PC-3 (cell line): ENCODE measurements around the gene DMTF1. TPM values are rescaled to one million over a fixed set of nuclear protein-coding genes. Genes with fewer than 3 reads are reported as not detected.

Experiments
- ATAC-seq: fragments of 200-7000 bp; cut with Tn5 transposase; 2 replicates; pipeline ENCODE4 v1.9.1; 2020; ENCODE audit warnings: mild to moderate bottlenecking, moderate library complexity
- BruUV-seq: library from RNA; stranded (reverse); fragments of 400-500 nt; replicated peaks from 2 replicates; lab custom pipeline; 2021; lab: Mats Ljungman, UMichigan
- CTCF ChIA-PET: fragments of 300-600 bp; sonication (Branson Sonifier 250); formaldehyde crosslinking; loops from one replicate; lab custom pipeline; 2022; ENCODE audit warnings: antibody characterized with exemption; lab: Charles Lee
- POLR2A ChIA-PET: fragments of 300-600 bp; sonication (Branson Sonifier 250); formaldehyde crosslinking; loops from one replicate; lab custom pipeline; 2022; ENCODE audit warnings: antibody characterized with exemption; ENCODE audit not compliant: unreplicated experiment; lab: Charles Lee
- DNase-seq: peaks from one replicate; pipeline ENCODE4 v3.0.0-alpha.2; 2015
- H2AFZ ChIP-seq: fragments of 300-600 bp; sonication (generic); 2 replicates; pipeline ENCODE4 v1.6.0; 2016; ENCODE audit warnings: antibody characterized with exemption, low read length
- H3F3A ChIP-seq: fragments of 300-600 bp; sonication (generic); one replicate; pipeline ENCODE4 v1.6.0; 2017; ENCODE audit warnings: antibody characterized with exemption, low read length, control low read depth, mild to moderate bottlenecking; ENCODE audit not compliant: unreplicated experiment
- H3K27ac ChIP-seq: fragments of 300-600 bp; sonication (generic); 2 replicates; pipeline ENCODE4 v1.5.1; 2016; ENCODE audit warnings: mild to moderate bottlenecking, low read length
- H3K27me3 ChIP-seq: fragments of 300-600 bp; sonication (generic); 2 replicates; pipeline ENCODE4 v1.6.1; 2016; ENCODE audit warnings: low read length, mixed read lengths
- H3K36me3 ChIP-seq: fragments of 300-600 bp; sonication (generic); 2 replicates; pipeline ENCODE4 v1.6.1; 2016; ENCODE audit warnings: low read depth, mixed run types, low read length, mixed read lengths
- H3K4me1 ChIP-seq: fragments of 300-600 bp; sonication (generic); 2 replicates; pipeline ENCODE4 v1.5.1; 2016; ENCODE audit warnings: low read length; ENCODE audit not compliant: insufficient read depth
- H3K4me2 ChIP-seq: fragments of 300-600 bp; sonication (generic); 2 replicates; pipeline ENCODE4 v1.6.0; 2016; ENCODE audit warnings: low read length
- H3K4me3 ChIP-seq: fragments of 300-600 bp; sonication (generic); 2 replicates; pipeline ENCODE4 v1.5.1; 2016; ENCODE audit warnings: mild to moderate bottlenecking, low read length, mixed read lengths
- H3K79me2 ChIP-seq: fragments of 300-600 bp; sonication (generic); 2 replicates; pipeline ENCODE4 v1.6.1; 2017; ENCODE audit warnings: low read length, mixed read lengths
- H3K9ac ChIP-seq: fragments of 300-600 bp; sonication (generic); 2 replicates; pipeline ENCODE4 v1.6.0; 2016; ENCODE audit warnings: mild to moderate bottlenecking, low read length
- H3K9me2 ChIP-seq: fragments of 300-600 bp; sonication (generic); replicated peaks from 2 replicates; pipeline ENCODE4 v1.6.1; 2016; ENCODE audit warnings: mixed run types, low read length, mixed read lengths
- H3K9me3 ChIP-seq: fragments of 300-600 bp; sonication (generic); 2 replicates; pipeline ENCODE4 v1.6.1; 2016; ENCODE audit warnings: low read length, mixed read lengths
- H4K20me1 ChIP-seq: fragments of 300-600 bp; sonication (generic); 2 replicates; pipeline ENCODE4 v1.6.1; 2016; ENCODE audit warnings: low read length, mixed read lengths
- EZH2 ChIP-seq: fragments of 300-600 bp; sonication (generic); IDR thresholded peaks from one replicate; pipeline ENCODE4 v1.6.1; 2017; ENCODE audit warnings: antibody characterized with exemption, mild to moderate bottlenecking, low read length; ENCODE audit not compliant: unreplicated experiment
- EZH2phosphoT487 ChIP-seq: fragments of 300-600 bp; sonication (generic); IDR thresholded peaks from 2 replicates; pipeline ENCODE4 v1.6.1; 2018; ENCODE audit warnings: mild to moderate bottlenecking, antibody characterized with exemption, low read length, borderline replicate concordance
- intact Hi-C: fragments of 100-400 bp; cut with micrococcal nuclease; formaldehyde crosslinking; loops from 2 replicates; pipeline ENCODE4 v1.9.0; 2023
- total RNA-seq: library from RNA; depleted of rRNA; stranded (reverse); fragments of >200 nt; gene quantifications from 2 replicates; pipeline ENCODE4 v1.2.3, GENCODE V29; 2014
- TF ChIP-seq, protein P1 (sequence below): fragments of 300-600 bp; sonication (generic); conservative IDR thresholded peaks from 2 replicates; pipeline ENCODE4 v1.5.1; 2017; ENCODE audit warnings: antibody characterized with exemption, low read depth, mild to moderate bottlenecking, low read length

DMTF1 gene
- total RNA-seq, 1 experiment from 2014 or later: 43.6 TPM

DNA sequence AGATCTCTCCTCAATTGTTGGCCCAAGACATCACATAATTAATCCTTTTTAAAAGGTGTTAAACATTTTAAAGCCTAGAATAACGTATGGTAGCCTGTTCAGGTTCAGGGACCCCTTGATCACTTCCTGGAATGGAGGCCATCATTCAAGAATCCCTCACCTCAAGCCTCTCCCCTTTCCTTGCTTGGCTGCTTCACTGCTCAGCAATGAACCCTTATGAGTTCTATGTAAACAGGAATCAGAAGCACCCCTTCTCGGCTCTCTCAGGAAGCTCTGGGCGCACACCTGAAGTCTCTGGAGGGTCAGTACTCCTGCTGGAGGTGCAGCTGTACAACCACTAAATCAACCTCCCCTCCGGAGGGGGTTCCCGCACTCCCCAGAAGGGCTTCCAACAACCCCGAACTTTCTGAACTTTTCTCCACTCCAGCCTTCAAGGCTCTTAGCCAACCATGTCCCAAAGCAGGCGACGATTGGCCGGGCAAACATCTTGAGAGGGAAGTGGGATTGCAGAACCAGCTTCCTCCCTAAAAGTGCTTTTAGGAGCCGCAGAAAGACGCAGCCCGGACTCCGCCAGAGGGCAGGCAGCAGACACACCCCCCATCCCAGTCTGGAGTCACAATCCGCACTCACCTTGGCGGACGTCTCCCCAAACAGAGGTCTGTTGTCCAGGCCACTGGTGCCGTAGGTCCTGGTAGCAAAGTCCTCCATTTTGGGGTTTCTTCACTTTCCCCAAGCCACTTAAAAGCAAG, 66.7 kb downstream of the DMTF1 start:
- Histone ChIP-seq H3K9me3 (no peaks in the 10 kb centered on the region), H4K20me1 (no peaks in the 10 kb centered on the region), H3K27ac (peak overlapping the region; percentile 14; the same call in 1 of the 2 replicates), H3K9me2 (no peaks in the 10 kb centered on the region), H3K4me1 (peaks cover 8% of the 10 kb centered on the region; the same call in 1 of the 2 replicates), H3K36me3 (no peaks in the 10 kb centered on the region), H3K4me3 (peak overlapping the region; percentile 94), H3K27me3 (no peaks in the 10 kb centered on the region), H2AFZ (peak overlapping the region; percentile 99), H3F3A (no peaks in the 10 kb centered on the region), H3K4me2 (peak overlapping the region; percentile 99), H3K79me2 (peaks cover 28% of the 10 kb centered on the region), H3K9ac (peak overlapping the region; percentile 86)
- POLR2A ChIA-PET: no interaction called here
- TF ChIP-seq EZH2 (no peak), EZH2phosphoT487 (no peak)
- TF ChIP-seq, protein P1, sequence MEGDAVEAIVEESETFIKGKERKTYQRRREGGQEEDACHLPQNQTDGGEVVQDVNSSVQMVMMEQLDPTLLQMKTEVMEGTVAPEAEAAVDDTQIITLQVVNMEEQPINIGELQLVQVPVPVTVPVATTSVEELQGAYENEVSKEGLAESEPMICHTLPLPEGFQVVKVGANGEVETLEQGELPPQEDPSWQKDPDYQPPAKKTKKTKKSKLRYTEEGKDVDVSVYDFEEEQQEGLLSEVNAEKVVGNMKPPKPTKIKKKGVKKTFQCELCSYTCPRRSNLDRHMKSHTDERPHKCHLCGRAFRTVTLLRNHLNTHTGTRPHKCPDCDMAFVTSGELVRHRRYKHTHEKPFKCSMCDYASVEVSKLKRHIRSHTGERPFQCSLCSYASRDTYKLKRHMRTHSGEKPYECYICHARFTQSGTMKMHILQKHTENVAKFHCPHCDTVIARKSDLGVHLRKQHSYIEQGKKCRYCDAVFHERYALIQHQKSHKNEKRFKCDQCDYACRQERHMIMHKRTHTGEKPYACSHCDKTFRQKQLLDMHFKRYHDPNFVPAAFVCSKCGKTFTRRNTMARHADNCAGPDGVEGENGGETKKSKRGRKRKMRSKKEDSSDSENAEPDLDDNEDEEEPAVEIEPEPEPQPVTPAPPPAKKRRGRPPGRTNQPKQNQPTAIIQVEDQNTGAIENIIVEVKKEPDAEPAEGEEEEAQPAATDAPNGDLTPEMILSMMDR: no peak; the same call in 1 of the 2 replicates
- CTCF ChIA-PET: interaction anchor here (0.6 kb wide), 1 partner anchor 66 kb away, joined by 3 read pairs; the partner anchor contains the start of gene DMTF1
- peak; percentile 45 for ATAC-seq
- TSS peak; percentile 24 for BruUV-seq
- intact Hi-C loops: loop anchor here (1.0 to 10.0 kb wide), 2 partner anchors 66 to 656 kb away; partner anchors contain the start of genes DBF4 and SLC25A40
- DNase-seq: peak; percentile 57

DNA sequence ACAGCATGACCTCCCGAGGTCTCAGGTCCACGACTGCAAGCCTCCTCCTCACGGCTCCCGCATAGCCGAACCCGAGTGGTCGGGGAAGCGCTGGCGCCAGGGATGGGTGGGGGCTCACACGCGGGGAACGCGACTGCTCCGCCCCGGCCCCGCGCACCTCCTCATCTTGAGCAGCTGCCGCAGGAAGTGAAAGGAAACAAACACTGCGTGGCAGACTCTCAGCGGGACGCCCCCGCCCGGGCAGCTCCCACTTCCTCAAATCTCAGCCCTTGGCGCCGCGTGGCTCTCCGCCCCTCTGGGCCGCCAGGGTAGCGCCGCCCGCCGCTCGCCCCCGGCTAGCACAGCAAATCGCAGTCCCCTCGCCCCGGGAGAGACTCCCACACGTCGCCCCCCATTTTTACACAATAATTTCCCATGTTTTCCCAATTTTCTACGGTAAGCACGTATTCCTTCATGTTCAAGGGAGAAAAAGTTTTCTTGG, 67.3 kb downstream of the DMTF1 start, which contains the start of gene TMEM243:
TMEM243 (minus strand) TSS at position 188 of the 481 bp plus-strand sequence. CDS start 229 bp downstream, outside the sequence.
- H3K4me2 ChIP-seq: peak within 1 kb of the TSS; percentile 99
- BruUV-seq: no TSS peak
- no peak for TF ChIP-seq EZH2
- TF ChIP-seq, protein P1: peak; percentile 9; the same call in 1 of the 2 replicates
- no peaks in the 10 kb centered on the region for H4K20me1 ChIP-seq
- H3K9ac ChIP-seq: peak within 1 kb of the TSS; percentile 86
- H3K27me3 ChIP-seq: no peaks in the 10 kb centered on the region
- peak within 1 kb of the TSS; percentile 94 for H3K4me3 ChIP-seq
- intact Hi-C loops: loop anchor here (1.0 to 10.0 kb wide), 4 partner anchors 18 to 655 kb away; partner anchors contain the start of genes DBF4 and SLC25A40
- ChIA-PET CTCF (no interaction called here), POLR2A (no interaction called here)
- H3K9me2 ChIP-seq: no peaks in the 10 kb centered on the region
- peak; percentile 54 for DNase-seq
- H3K36me3 ChIP-seq: no peaks in the 10 kb centered on the region
- H2AFZ ChIP-seq: peak within 1 kb of the TSS; percentile 99
- ATAC-seq: peak; percentile 60
- H3K79me2 ChIP-seq: peaks cover 28% of the 10 kb centered on the region
- H3K4me1 ChIP-seq: peaks cover 8% of the 10 kb centered on the region; the same call in 1 of the 2 replicates
- H3F3A ChIP-seq: no peaks in the 10 kb centered on the region
- peak within 1 kb of the TSS; percentile 14; the same call in 1 of the 2 replicates for H3K27ac ChIP-seq
- H3K9me3 ChIP-seq: no peaks in the 10 kb centered on the region
